IPS-NIHi11 (cell line): Measurements from ENCODE around the gene TUBB8.
A peak's percentile ranks its signal among the peaks of the same experiment; 100 is the strongest.
"Not testable (repeated sequence)": the region's sequence is repeated elsewhere in the genome, so short reads cannot be mapped to it uniquely, and the experiment has no call there.

Experiments
- DNase-seq: peaks from one replicate; pipeline ENCODE4 v3.0.0; 2012; ENCODE audit warnings: mixed read lengths, low spot score

Gene TUBB8

GRCh38 chr10:48996-49395, at the start of gene TUBB8:
TUBB8 (minus strand) TSS chr10:49296; CDS start chr10:49238, 58 bp downstream.
- no peak for DNase-seq

- no peak for DNase-seq
Measured at GRCh38 chr10:96466-96865, 47.4 kb upstream of the TUBB8 start.

- no peak for DNase-seq
Measured at GRCh38 chr10:95356-96115, 46.4 kb upstream of the TUBB8 start.

GRCh38 chr10:94613-95012, 45.5 kb upstream of the TUBB8 start:
- DNase-seq = no peak

- DNase-seq = no peak
Measured at GRCh38 chr10:92846-93245, 43.8 kb upstream of the TUBB8 start.

GRCh38 chr10:92153-92552, 43.1 kb upstream of the TUBB8 start:
- DNase-seq = no peak

- DNase-seq = no peak
Measured at GRCh38 chr10:91313-91712, 42.2 kb upstream of the TUBB8 start.

GRCh38 chr10:90161-90560, 41.1 kb upstream of the TUBB8 start:
- no peak for DNase-seq

- DNase-seq = no peak
Measured at GRCh38 chr10:89248-89647, 40.2 kb upstream of the TUBB8 start.

- no peak for DNase-seq
Measured at GRCh38 chr10:88253-88652, 39.2 kb upstream of the TUBB8 start.

- no peak for DNase-seq
Measured at GRCh38 chr10:87177-88080, 38.3 kb upstream of the TUBB8 start.

GRCh38 chr10:86031-86430, 36.9 kb upstream of the TUBB8 start:
- no peak for DNase-seq

GRCh38 chr10:85044-85443, 35.9 kb upstream of the TUBB8 start:
- DNase-seq = no peak

- no peak for DNase-seq
Measured at GRCh38 chr10:83930-84530, 34.9 kb upstream of the TUBB8 start.

GRCh38 chr10:80477-81105, 31.5 kb upstream of the TUBB8 start:
- DNase-seq = no peak

GRCh38 chr10:79532-80215, 30.6 kb upstream of the TUBB8 start:
- DNase-seq = no peak

GRCh38 chr10:78556-78955, 29.5 kb upstream of the TUBB8 start:
- DNase-seq = no peak

- not testable (repeated sequence) for DNase-seq
Measured at GRCh38 chr10:74266-74621, 25.1 kb upstream of the TUBB8 start.

GRCh38 chr10:73543-74265, 24.6 kb upstream of the TUBB8 start:
- peak; percentile 53 for DNase-seq

- not testable (repeated sequence) for DNase-seq
Measured at GRCh38 chr10:68156-68555, 19.1 kb upstream of the TUBB8 start.

GRCh38 chr10:49926-50325, 830 bp upstream of the TUBB8 start:
- DNase-seq = not testable (repeated sequence)
